Measurements from ENCODE around the gene KCNIP4.

- TF ChIP-seq CTCF (IDR thresholded peaks at IDR 0.05) (no peak), POLR2A (IDR thresholded peaks at IDR 0.05) (no peak)
Observed at GRCh38 chr4:21061902-21062301, 886.7 kb downstream of the KCNIP4 start.
